Hepatocyte (in vitro differentiated cells): ENCODE results near the gene COL2A1. TPM values are rescaled to one million over a fixed set of nuclear protein-coding genes. Genes with fewer than 3 reads are reported as not detected.

Experiments used
- DNase-seq: peaks from one replicate; pipeline ENCODE4 v3.0.0-alpha.2; 2016; ENCODE audit warnings: low spot score
- H2AFZ ChIP-seq: fragments of 200-600 bp; sonication (generic); 2 replicates; pipeline ENCODE4 v1.6.0; 2016; ENCODE audit warnings: antibody characterized with exemption, mild to moderate bottlenecking
- H3K27ac ChIP-seq: fragments of 200-600 bp; sonication (generic); 2 replicates; pipeline ENCODE4 v1.5.1; 2016; ENCODE audit warnings: mild to moderate bottlenecking
- H3K27me3 ChIP-seq: fragments of 200-600 bp; sonication (generic); 2 replicates; pipeline ENCODE4 v1.6.1; 2016
- H3K36me3 ChIP-seq: fragments of 200-600 bp; sonication (generic); replicated peaks from 2 replicates; pipeline ENCODE4 v1.5.1; 2016; ENCODE audit warnings: low read depth; ENCODE audit not compliant: insufficient read depth
- H3K4me1 ChIP-seq: fragments of 200-600 bp; sonication (generic); 2 replicates; pipeline ENCODE4 v1.5.1; 2016; ENCODE audit warnings: mild to moderate bottlenecking, moderate library complexity; ENCODE audit not compliant: insufficient read depth
- H3K4me2 ChIP-seq: fragments of 200-600 bp; sonication (generic); 2 replicates; pipeline ENCODE4 v1.6.0; 2016
- H3K4me3 ChIP-seq: fragments of 200-600 bp; sonication (generic); 2 replicates; pipeline ENCODE4 v1.5.1; 2016; ENCODE audit warnings: mild to moderate bottlenecking
- H3K79me2 ChIP-seq: fragments of 200-600 bp; sonication (generic); 2 replicates; pipeline ENCODE4 v1.6.0; 2017; ENCODE audit warnings: mild to moderate bottlenecking
- H3K9me2 ChIP-seq: fragments of 200-600 bp; sonication (generic); replicated peaks from 2 replicates; pipeline ENCODE4 v1.6.0; 2017; ENCODE audit warnings: mild to moderate bottlenecking; ENCODE audit not compliant: insufficient read depth
- H3K9me3 ChIP-seq: fragments of 200-600 bp; sonication (generic); 2 replicates; pipeline ENCODE4 v1.5.1; 2016; ENCODE audit warnings: low read depth, mild to moderate bottlenecking
- H4K20me1 ChIP-seq: fragments of 200-600 bp; sonication (generic); 2 replicates; pipeline ENCODE4 v1.6.0; 2016; ENCODE audit warnings: mild to moderate bottlenecking; ENCODE audit not compliant: insufficient read depth, poor library complexity, severe bottlenecking
- CTCF ChIP-seq: fragments of 200-600 bp; sonication (generic); IDR thresholded peaks from 2 replicates; pipeline ENCODE4 v1.5.1; 2016; ENCODE audit warnings: antibody characterized with exemption, mild to moderate bottlenecking; ENCODE audit not compliant: poor library complexity
- EZH2 ChIP-seq: fragments of 200-600 bp; sonication (generic); IDR thresholded peaks from 2 replicates; pipeline ENCODE4 v1.6.1; 2016; ENCODE audit warnings: antibody characterized with exemption, mild to moderate bottlenecking, borderline replicate concordance
- EZH2phosphoT487 ChIP-seq: fragments of 200-600 bp; sonication (generic); IDR thresholded peaks from one replicate; pipeline ENCODE4 v1.6.1; 2018; ENCODE audit warnings: antibody characterized with exemption, mild to moderate bottlenecking, low read depth, moderate library complexity; ENCODE audit not compliant: unreplicated experiment, severe bottlenecking
- WGBS: methylation state at CpG from one replicate; pipeline ENCODE4 v1.1.6; 2016; ENCODE audit warnings: low lambda C conversion rate; ENCODE audit errors: missing lambda C conversion rate; 5-methylcytosine and 5-hydroxymethylcytosine counted together
- polyA plus RNA-seq: library from polyadenylated mRNA; unstranded; fragments of >200 nt; fragmentation: Nextera tagmentation; extraction: Ambion mirVana; gene quantifications from 2 replicates; pipeline ENCODE4 v1.2.1, GENCODE V29; 2016
- total RNA-seq: library from RNA; depleted of rRNA; stranded (reverse); fragments of >200 nt; gene quantifications from 2 replicates; pipeline ENCODE4 v1.2.3, GENCODE V29; 2014

The COL2A1 gene
- total and polyA plus RNA-seq, 2 experiments from 2014 or later = 52.5 to 57.9 TPM

GRCh38 chr12:48026060-48026827 is 22.0 kb upstream of the COL2A1 start:
- H3K36me3 ChIP-seq = no peaks in the 10 kb centered on the region
- H3K4me1 ChIP-seq = peaks cover 50% of the 10 kb centered on the region
- TF ChIP-seq EZH2phosphoT487 = no peak
- TF ChIP-seq CTCF = no peak
- TF ChIP-seq EZH2 = no peak
- H2AFZ ChIP-seq = no peak overlapping the region
- no peaks in the 10 kb centered on the region for H3K79me2 ChIP-seq
- WGBS = 84% methylated on average over 7 of the region's 7 CpGs
- H3K9me2 ChIP-seq = no peaks in the 10 kb centered on the region
- H3K27ac ChIP-seq = no peak overlapping the region
- H3K4me2 ChIP-seq = no peak overlapping the region
- no peaks in the 10 kb centered on the region for H3K27me3 ChIP-seq
- no peaks in the 10 kb centered on the region for H4K20me1 ChIP-seq
- DNase-seq = no peak
- no peak overlapping the region for H3K4me3 ChIP-seq
- no peaks in the 10 kb centered on the region for H3K9me3 ChIP-seq

GRCh38 chr12:48025281-48025680 is 21.0 kb upstream of the COL2A1 start:
- Histone ChIP-seq H3K9me2 (no peaks in the 10 kb centered on the region), H3K27me3 (no peaks in the 10 kb centered on the region), H2AFZ (no peak overlapping the region), H3K36me3 (no peaks in the 10 kb centered on the region), H3K4me2 (no peak overlapping the region), H3K79me2 (no peaks in the 10 kb centered on the region), H3K9me3 (no peaks in the 10 kb centered on the region), H3K27ac (no peak overlapping the region), H3K4me1 (peaks cover 45% of the 10 kb centered on the region), H3K4me3 (no peak overlapping the region), H4K20me1 (no peaks in the 10 kb centered on the region)
- DNase-seq = no peak
- 73% methylated on average over 2 of the region's 7 CpGs for WGBS
- TF ChIP-seq EZH2phosphoT487 = no peak
- no peak for TF ChIP-seq EZH2
- no peak for TF ChIP-seq CTCF

- H2AFZ ChIP-seq = no peak overlapping the region
- no peaks in the 10 kb centered on the region for H3K9me3 ChIP-seq
- H3K27me3 ChIP-seq = no peaks in the 10 kb centered on the region
- H4K20me1 ChIP-seq = no peaks in the 10 kb centered on the region
- 70% methylated on average over 9 of the region's 9 CpGs for WGBS
- H3K9me2 ChIP-seq = no peaks in the 10 kb centered on the region
- no peaks in the 10 kb centered on the region for H3K36me3 ChIP-seq
- no peak overlapping the region for H3K4me2 ChIP-seq
- TF ChIP-seq EZH2phosphoT487 (no peak), CTCF (no peak), EZH2 (no peak)
- H3K4me3 ChIP-seq = no peak overlapping the region
- no peak overlapping the region for H3K27ac ChIP-seq
- DNase-seq = no peak
- H3K4me1 ChIP-seq = peaks cover 40% of the 10 kb centered on the region
- H3K79me2 ChIP-seq = no peaks in the 10 kb centered on the region
Measured at GRCh38 chr12:48024735-48025134, 20.5 kb upstream of the COL2A1 start.
